A673 (cell line): ENCODE measurements around the gene TTC7B.

Experiments used
- CTCF ChIP-seq: fragments of 300-800, 200-600 bp; sonication (generic); conservative IDR thresholded peaks from 2 replicates; pipeline ENCODE4 v1.5.1; 2017; ENCODE audit warnings: low read depth, mild to moderate bottlenecking, antibody characterized with exemption, low read length, moderate library complexity, mixed read lengths
- EZH2 ChIP-seq: fragments of 200-600 bp; sonication (generic); IDR thresholded peaks from 2 replicates; pipeline ENCODE4 v1.6.1; 2017; ENCODE audit warnings: borderline replicate concordance, low read depth, mild to moderate bottlenecking, mixed read lengths, antibody characterized with exemption, low read length; ENCODE audit not compliant: poor library complexity, severe bottlenecking

- TF ChIP-seq CTCF (no peak), EZH2 (no peak)
Observed at GRCh38 chr14:90654831-90655276, 161.4 kb downstream of the TTC7B start.
